Hematopoietic multipotent progenitor cell treated with erythropoietin and hydrocortisone succinate and interleukin-3 and kit ligand, for 6 days (in vitro differentiated cells): ENCODE results near the gene CRY1.
"Not testable (repeated sequence)": the region's sequence is repeated elsewhere in the genome, so short reads cannot be mapped to it uniquely, and the experiment has no call there.

Experiments used
- DNase-seq: peaks from one replicate; pipeline ENCODE4 v3.0.0-alpha.2; 2015

Gene CRY1

DNA sequence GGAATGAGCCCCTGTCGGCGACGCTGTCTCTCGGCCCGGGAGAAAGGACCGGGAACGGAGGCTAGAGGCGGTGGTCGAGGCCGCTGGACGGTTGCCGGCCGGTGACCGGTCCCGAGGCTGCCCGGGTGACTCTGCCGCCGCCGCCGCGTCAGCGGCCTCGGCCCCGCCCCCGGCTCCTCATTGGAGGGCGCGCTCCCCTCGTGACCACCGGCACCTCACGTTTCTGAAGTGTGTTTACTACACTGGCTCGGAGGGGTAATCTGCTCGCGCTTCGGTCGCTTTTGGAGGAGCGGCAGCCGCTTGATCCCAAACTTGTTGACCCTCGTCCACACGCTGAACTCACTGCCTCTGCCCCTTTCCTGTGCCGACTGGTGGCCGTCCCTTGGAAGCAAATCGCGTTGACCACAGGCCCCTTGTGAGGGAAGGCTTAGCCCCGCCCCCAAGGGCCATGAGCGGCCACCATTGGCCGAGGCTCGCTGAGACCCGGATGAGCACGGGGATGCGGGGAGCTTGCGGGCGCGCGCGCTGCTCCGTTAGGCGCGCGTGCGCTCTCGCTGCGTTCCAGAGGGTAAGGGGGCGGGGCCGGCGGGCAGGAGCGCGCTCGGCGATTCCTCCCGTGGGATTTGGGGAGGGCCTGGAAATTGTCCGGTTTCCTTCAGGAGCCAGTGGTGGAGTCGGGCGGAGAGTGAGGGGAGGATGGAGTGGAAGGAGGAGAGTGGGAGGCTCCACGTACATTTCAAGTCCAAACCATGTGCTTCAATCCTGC, at the start of gene CRY1:
TSS of gene CRY1 (minus strand) at position 133 of the 766 bp plus-strand sequence. CDS start 588 bp downstream, outside the sequence.
- DNase-seq, result peak; percentile 97

DNA sequence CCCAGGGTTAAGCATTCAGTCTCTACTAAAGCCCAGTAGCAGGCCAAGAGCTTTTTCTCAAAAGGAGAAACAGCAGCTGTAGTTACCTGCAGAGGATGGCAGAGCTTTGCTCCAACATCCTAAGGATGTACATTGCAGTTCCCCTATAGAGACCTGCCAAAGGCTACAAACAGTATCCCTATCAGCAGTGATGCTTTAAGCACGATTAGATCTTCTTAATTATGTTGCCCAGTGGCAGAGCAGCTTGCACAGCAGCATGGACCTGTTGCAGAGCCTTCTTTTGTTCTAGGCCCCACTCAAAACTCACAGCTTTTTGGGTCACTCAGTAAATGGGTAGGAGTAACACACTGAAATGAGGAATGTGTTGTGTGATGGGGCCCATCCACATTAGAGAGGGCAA, 46.4 kb upstream of the CRY1 start:
- DNase-seq, result no peak

DNA sequence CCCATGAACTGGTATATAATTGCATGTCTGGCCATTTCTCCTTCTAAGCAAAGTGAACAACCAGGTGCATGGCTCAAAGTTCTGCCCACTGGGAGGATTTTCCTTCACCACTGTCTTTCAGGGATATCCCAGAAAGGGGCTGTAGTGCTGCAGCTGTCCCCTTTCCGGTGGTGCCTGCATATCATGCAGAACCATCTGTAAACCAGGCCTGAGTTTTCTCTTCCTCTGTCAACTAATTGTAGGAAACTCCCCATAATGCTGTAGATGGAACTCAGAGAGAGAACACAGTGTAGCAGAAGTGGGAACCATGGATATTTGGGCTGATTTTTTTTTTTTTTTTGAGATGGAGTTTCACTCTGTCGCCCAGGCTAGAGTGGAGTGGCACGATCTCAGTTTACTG, 45.6 kb upstream of the CRY1 start:
- DNase-seq, result no peak

DNA sequence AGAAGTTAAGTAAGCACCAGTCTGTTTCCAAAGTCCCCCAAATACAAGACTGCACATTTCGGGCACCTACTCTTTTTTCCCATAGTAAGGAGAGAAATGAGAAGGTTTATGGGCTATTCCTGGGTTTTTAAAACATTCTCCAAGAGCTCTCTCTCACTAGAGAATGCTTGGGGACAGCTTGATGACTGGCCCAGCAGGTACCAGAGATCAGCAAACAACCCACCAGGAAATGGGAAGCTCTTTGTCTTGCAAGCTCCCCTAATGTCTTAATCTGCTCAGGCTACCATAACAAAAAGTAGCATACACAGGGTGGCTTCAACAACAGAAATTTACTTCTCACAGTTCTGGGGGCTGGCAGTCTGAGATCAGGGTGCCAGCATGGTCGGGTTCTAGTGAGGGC, 41.8 kb upstream of the CRY1 start:
- no peak for DNase-seq

DNA sequence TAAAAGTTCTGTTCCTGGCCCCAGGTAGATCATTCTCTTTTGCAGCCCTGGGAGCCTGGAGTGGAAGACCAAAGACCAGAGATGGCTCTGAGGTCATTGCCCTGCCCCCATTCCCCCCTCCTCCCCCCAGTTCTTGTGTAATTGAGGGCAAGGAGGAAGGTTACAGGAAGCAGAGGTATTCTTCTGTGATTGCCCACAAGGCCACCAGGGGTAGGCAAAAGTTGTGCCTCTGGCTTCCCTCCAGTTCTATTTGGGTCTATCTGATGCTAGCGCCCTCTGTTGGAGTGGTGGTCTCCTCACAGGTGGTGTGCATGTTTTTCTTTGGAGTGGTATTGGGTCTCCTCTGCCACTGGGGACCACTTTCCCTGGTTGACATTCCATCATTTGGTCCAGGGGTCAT, 41.2 kb upstream of the CRY1 start:
- DNase-seq, result peak; percentile 77

DNA sequence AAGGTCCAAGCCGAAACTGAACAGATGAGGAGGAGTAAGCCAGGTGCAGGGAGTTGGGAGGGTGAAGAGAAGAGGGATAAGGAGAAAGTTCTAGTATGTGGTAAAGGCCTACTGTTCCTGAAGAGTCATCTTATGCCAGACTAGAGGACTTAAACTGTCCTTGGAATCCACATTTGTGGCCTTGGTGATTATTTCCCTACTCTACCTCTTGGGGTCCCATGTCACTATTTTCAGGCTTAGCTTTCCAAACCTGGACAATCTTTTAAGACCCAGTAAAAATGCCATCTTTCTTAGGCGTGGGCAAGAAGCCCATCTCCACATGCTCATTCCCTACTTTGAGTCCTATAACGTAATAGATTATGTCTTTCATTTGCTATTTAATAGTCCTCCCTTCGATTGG, 40.1 kb upstream of the CRY1 start:
- no peak for DNase-seq

DNA sequence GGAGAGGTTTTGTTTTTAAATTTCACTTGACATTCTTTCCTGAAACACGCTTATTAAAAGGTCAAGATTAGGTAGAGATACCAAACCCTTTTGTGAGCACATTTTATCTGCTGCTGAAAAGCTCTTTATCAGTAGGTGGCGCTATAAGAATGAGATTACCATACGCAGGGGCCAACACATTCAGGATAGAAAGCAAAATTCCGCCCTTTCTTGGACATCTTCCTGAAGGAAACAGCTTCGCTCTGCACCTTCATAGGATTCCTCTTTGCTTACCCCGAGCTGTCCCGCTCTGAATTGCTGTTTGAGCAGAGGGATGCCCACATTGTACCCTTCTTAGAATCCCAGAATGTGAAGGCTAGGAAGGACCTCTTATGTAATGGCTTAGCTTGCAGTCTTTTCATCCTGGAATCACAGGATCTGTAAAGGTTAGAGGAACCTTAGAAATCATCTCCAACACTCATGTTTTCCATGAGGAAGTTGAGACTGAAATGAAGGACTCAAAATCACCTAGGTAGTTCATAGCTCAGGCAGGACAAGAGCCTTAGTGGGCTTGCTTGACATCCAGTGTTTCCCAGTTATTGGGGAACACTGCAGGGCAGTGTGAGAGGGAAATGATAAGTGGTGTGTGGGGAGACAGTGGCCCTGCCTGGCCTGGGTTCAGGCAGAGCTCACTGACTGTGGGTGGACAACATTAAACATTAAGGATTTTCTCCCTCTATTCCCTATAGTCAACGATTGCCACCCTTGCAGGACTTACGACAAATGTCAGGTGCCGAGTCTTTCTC, 38.7 kb upstream of the CRY1 start:
- peak; percentile 77 for DNase-seq

DNA sequence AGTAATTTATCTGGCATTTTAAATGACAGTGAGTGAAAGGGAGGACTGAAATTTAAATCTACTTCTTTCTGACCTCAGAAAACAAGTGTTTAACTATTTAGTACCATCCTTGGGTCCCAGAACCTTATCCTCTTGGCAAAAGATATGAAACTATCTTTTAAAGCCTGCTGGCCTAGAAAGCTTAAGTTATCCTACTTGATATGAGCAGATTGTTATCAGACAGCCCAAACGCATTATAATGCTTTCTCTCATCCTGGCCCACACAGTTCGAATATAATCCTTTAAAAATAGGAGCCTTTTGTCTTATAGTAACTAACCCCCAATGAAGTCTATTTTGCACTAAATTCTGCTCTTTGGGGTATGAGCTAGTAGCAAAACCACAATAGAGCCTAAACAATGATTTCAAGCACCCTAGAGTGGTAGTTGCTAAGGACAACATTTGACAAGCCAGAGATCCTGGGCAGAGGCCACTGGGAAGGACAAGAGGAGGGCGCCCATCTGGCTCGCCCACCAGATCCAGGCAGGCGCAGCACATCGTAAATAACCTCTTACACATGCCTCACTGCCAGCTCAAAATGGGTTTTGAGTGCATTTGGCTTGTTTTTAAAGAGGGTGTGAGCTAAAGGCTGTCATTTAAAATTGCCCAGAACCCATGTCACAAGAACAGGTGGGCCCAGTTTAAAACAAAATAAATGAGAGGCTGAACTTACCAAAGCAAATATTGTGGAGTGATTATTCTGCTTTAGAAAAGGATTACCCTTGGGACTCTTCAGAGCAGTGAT, 37.7 kb upstream of the CRY1 start:
- DNase-seq, result no peak

DNA sequence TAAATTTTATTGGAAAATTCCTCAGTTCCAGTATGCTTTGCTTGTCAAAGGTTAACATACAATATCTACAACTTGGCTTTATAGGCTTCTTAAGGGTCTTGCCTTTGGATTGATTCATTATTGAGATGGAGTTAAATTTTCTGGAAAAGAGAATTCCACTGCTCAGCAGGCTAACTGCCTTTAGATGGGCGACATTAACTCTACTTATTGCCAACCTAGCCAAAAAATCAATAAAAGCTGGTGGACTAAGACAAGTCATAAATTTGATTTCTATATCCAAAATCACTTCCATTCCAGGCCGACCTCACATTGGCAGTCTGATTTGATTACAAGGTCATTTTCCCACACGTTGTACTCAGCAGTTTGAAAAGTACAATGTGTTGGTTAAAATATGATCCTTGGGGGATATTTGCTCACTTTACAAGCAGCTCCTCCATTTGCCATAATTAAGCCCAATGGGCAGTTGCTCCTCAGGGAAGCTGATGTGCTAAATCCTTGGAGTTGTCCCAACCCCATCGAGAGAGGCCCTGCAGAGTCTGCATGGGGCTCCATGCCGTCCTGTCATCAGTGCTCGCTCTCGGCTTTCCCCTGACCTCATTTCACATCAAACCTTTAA, 36.1 kb upstream of the CRY1 start:
- DNase-seq, result no peak

DNA sequence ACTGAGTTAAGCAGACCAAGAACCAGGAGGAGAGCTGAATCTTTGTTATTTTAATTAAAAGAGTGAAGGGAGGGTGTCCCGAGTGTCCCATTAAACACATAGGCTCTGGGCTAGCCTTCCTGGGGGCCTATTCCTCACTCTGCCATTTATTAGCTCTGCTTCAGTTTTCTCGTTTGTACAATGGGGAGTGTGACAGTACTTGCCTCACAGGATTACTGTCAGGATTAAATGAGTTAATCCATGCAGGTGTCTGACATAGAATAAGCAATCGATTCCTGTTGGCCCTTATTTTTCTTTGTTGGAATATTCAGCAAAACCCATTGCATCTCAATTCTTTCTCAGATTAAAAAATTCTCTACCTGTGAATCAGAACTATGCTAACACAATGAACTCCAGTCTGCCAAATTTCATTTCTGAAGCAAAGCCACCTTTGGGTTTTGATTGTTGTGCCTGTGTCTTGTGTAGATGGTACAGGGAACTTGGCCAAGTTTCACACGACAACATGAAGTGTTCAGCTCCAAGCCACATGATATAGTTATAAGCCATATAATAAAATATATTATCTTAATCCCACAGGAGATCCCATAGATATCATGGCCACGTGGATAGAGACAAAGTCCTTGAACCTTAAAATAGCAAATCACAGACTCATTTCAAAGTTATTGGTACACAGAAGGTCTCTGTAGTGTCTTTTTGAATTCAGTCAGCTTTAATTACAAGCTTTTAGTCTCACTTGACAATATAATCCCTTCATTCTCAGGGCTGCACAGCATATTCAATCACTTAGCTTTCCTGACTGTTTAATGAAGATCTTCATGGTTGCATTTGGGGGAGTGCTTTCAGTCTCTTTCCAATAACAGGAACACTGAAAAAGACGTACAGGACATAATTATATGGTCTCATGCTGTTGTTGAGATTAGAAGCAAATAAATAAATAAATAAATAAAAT, 34.4 kb upstream of the CRY1 start:
- DNase-seq, result no peak

DNA sequence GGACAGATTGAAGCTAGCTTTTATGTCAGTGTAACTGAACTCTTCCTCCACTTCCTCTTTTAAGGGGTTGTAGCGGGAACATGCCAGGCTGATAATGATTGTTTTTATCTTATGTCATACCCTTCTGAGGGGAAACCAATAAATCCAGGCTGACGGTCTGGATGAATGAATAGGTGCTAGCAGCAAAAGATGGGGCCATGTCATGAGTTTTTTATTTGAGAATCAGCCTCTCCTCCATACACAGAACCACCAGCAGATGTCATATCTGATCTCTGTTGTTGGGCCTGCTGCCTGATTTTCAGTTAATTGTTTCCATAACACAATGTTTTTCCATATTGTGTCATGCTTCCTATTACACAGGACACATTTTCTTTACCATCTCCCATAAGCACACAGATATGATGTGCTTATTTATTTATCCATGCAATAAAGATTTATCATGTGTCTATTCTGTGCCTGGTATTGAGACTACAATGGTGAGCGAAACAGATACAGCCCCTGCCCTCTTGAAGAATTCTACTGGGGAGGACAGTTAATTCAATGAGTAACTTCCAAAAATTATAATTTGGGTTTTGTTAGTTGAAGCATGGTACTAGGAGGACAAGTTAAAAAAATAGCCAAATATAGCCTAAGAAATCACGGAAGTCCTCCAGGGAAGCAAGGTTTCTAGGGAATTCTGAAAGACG, 33.6 kb upstream of the CRY1 start:
- DNase-seq, result peak; percentile 38

DNA sequence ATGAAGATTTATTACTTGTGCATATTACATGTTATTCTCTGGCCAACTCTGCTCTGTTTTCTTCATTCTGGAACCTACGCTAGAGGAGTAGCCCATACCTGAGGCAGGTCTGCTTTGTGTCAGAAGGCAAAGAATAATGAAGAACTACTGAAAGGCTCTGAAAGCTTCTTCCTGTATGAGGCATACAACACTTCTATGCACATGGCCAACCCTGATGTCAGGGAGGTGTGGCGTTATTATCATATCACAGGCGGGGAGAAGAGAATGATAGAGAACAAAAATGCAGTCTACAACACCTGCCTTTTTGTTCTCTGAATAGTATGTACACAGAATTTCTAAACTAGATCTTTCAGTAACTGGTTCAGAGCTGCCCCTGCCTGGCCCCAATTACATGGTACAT, 32.5 kb upstream of the CRY1 start:
- no peak for DNase-seq

DNA sequence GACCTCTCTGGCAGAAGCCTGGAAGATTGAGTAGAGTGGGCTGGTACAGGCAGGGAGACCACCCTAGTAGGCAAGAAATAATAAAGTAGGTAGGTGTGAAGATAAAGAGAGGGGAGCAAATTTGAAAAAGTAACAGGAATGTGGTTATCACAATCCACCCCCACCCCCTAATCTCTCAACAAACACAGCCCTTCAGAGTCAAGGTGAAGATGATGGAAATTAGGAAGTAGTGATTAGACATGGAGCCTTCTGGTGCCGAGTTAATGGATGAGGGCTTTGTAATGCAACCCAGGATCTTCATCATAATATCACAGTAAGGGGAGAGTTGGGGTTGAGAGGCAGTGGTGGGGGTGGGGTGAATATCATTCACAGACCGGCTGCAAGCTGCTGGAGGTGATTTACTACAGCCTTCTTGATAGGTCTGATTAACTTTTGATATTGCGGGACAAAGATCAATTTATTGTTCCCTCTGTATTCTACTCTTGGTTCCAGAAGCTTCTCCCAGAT, 29.2 kb upstream of the CRY1 start:
- no peak for DNase-seq

DNA sequence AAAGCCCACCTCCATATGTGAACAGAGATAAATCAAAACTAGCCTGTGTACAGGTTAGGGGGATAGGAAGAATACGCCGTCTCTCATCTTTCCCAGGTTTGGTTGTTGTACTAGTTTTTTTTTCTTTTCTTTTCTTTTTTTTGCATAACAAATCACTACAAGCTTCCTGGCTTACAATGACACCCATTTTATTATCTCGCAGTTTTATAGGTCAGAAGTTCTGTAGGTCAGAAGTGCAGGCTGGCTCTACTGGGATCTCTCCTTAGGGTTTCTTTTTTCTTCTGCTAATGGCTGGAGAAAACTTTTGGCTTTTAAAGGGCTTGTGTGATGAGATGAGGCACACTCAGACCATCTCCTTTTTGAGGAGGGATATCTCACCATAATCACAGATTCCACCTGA, 25.7 kb upstream of the CRY1 start:
- DNase-seq, result no peak

DNA sequence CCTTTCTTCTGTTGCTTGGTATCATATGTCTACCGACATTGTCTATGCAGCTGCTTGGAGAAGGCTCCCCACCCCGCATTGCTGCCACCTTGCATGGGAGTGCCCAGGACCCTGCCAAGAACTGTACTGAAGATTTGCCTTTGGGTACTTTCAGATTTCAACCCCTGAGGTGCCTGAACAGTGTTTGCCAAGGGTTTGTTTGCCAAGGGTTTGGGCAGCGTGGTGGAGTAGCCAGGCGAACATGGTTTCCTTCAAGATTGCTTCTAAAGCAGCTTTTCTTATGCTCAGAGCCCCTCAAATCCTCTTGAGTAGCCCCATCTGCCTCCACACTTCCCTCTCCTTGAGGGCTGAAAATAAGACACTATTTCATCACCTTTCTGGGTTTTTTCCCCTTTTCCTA, 25.3 kb upstream of the CRY1 start:
- DNase-seq, result no peak

DNA sequence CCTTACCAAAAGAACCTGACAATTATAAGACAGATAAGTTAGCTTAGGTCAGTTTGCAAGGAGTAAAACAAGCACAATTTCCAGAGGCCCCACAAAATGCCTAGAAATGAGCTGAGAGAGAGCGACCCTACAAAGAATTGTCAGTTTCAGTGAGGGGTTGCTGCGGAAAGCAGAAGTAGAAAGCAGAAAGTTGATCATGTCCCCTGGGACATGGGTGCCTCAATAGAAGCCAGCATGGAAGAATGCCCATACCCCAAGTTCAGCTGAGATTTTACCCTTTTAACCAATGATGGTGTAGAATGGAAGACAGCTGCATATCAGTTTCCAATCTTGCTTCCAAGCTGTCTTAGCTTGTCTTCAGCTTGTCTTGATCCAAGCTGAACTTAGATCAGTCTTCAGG, 21.8 kb upstream of the CRY1 start:
- no peak for DNase-seq

DNA sequence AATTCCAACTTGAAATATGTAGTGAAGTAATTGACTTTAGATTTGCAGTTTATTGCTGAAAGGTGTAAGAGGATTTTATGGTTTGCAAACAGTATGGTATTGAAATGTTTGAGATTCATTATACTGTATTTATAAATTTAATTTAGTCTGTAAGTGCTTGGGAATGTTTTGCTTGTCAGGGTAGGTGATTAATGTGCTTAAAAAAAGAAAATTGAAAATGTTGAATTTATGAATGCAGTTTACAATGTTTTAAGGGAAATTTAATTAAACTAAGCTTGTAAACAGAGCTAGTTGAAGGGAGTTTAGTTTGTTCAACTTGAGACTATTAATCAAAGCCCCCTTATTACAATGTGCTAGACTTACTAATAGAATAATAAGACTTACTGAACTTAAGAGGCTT, 18.0 kb upstream of the CRY1 start:
- no peak for DNase-seq

DNA sequence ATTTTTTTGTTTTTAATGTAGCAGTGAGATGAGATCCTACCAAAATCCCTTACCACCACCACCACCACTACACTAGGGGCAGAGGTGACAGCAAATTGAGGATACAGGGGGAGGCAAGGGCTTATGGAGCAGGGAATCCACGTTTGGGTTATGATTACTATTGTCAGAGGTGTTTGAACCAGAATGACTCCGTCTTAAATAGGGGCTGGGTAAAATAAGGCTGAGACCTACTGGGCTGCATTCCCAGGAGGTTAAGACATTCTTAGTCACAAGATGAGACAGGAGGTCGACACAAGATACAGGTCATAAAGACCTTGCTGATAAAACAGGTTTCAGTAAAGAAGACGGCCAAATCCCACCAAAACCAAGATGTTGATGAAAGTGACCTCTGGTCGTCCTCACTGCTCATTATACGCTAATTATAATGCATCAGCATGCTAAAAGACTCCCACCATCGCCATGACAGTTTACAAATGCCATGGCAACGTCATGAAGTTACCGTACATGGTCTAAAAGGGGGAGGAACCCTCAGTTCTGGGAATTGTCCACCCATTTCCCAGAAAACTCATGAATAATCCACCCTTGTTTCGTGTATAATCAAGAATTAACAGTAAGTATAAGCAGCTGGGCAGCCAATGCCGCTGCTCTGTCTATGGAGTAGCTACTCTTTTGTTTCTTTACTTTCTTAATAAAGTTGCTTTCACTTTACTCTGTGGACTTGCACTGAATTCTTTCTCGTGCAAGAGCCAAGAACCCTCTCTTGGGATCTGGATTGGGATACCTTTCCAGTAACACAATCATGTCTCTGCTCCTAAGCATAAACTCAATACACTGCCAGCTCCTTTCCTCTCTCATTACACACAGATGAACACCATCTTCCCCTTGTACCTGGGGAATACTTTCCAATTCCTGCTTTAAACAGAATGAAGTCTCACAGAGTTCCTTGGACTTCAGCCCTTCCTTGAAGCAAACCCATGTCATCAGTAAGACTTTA, 16.7 kb upstream of the CRY1 start:
- DNase-seq, result no peak

DNA sequence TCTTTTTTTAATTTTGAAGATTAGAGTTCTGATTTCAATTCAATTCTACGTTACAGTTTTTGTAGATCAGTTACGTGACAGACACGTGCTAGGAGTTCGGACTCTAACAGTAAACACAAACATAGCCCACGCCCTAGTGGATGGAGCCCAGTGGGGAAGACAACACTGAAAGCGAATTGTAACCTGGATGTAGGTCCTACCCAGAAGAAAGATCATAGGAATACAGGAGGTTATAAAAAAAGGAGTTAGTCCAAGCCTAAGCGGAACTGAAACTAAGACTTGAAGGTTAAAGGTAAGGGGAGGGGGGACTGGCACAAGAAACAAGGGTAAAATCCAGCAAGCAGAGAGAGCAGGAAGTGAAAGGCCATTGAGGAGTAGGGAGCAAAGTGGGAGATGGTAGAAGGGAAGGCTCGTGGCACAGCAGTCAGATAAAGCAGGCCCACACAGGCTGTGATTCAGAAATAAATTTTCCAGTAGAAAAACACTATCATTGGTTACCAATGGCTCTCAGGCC, 15.7 kb upstream of the CRY1 start:
- no peak for DNase-seq

DNA sequence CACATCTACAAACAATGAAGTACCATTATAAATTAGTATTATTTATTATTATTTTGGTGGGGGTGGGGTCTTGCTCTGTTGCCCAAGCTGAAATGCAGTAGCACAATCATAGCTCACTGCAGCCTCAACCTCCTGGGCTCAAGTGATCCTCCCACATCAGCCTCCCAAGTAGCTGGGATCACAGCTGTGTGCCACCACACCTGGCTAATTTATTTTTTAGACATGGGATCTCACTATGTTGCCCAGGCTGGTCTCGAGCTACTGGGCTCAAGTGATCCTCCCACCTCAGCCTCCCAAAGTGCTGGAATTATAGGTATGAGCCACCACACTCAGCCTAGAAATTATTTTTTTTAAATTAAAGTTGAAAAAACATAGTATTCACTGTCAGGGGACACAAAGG, 15.0 kb upstream of the CRY1 start:
- not testable (repeated sequence) for DNase-seq
